Mesodermal cell (in vitro differentiated cells): ENCODE measurements around the gene ABCA12.

Experiments used
- H3K27ac ChIP-seq: 2 replicates; pipeline ENCODE4 v1.7.0; 2013; ENCODE audit warnings: mild to moderate bottlenecking, low read depth, low read length, moderate library complexity; ENCODE audit not compliant: severe bottlenecking
- H3K36me3 ChIP-seq: 2 replicates; pipeline ENCODE4 v1.7.1; 2013; ENCODE audit warnings: mild to moderate bottlenecking, low read length, moderate library complexity; ENCODE audit not compliant: control insufficient read depth, insufficient read depth
- H3K4me1 ChIP-seq: one replicate; pipeline ENCODE4 v1.7.1; 2013; ENCODE audit warnings: mild to moderate bottlenecking, low read length; ENCODE audit not compliant: insufficient read depth, control insufficient read depth, poor library complexity, severe bottlenecking
- H3K4me3 ChIP-seq: 2 replicates; pipeline ENCODE4 v1.7.0; 2013; ENCODE audit warnings: low read length, control low read depth, mild to moderate bottlenecking; ENCODE audit not compliant: insufficient read depth, poor library complexity, severe bottlenecking; ENCODE audit errors: extremely low read depth
- H3K9me3 ChIP-seq: 2 replicates; pipeline ENCODE4 v1.7.1; 2013; ENCODE audit warnings: mild to moderate bottlenecking, low read length, moderate library complexity; ENCODE audit not compliant: control insufficient read depth
- WGBS, 2 experiments: methylation state at CpG; one replicate each; pipeline ENCODE4 v1.1.5; 2013; ENCODE audit warnings: missing lambda C conversion rate in 2 of 2; ENCODE audit not compliant: insufficient coverage in 2 of 2; 5-methylcytosine and 5-hydroxymethylcytosine counted together

The ABCA12 gene

DNA sequence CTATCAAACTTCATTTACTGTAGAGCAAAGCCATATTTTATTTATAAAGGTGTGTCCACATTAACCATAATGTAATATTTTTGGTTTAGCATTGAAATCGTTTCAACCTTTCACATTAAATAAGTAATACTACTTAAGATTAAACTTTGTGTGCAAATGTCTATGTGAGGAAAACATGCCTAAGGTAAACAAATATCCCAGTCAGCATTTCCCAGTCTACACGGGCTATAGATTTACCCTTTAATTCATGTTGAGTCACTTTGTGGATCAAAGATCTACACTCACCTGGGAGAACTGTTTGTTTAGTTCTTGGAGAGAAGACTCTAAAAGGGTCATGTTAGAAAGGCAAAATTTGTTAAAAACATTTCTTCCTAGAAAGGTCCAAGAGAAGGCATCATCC is 89.1 kb downstream of the ABCA12 start:
- no peaks in the 10 kb centered on the region for H3K36me3 ChIP-seq
- no peaks in the 10 kb centered on the region for H3K9me3 ChIP-seq
- no peaks in the 10 kb centered on the region for H3K4me1 ChIP-seq
- no peak overlapping the region for H3K4me3 ChIP-seq
- no CpG with 5 or more reads among the region's 2 CpGs for WGBS, 2 experiments
- H3K27ac ChIP-seq, result no peak overlapping the region

- no peak overlapping the region for H3K4me3 ChIP-seq
- 88 to 90% methylated on average over 1 of the region's 3 CpGs for WGBS, 2 experiments
- no peaks in the 10 kb centered on the region for H3K4me1 ChIP-seq
- H3K27ac ChIP-seq, result no peak overlapping the region
- no peaks in the 10 kb centered on the region for H3K36me3 ChIP-seq
- no peaks in the 10 kb centered on the region for H3K9me3 ChIP-seq
These were observed 100.0 kb downstream of the ABCA12 start for GRCh38 chr2:215038421-215038820.

DNA sequence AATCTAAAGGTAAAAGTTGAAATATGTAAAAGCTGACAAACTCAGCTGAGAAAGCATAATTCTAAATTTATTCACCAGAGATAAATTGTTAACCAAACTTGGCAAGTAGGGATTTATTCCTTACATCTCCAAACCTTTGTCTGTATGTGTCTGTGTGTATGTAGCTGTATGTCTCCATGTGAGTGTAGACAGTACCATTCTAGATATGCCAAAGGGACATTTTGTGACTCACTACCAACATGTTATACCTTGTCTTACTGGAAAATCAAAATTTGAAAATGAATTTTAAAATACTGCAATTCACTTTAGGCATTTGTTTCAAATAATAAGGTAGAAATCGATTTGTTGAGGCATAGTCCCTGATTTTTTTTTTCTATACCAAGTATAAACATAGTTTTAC is 102.1 kb downstream of the ABCA12 start:
- Histone ChIP-seq H3K4me3 (no peak overlapping the region), H3K4me1 (no peaks in the 10 kb centered on the region), H3K9me3 (no peaks in the 10 kb centered on the region), H3K27ac (no peak overlapping the region), H3K36me3 (no peaks in the 10 kb centered on the region)
- WGBS, 2 experiments, result no CpG with 5 or more reads among the region's 1 CpG

GRCh38 chr2:215034154-215034553 is 104.3 kb downstream of the ABCA12 start:
- 78 to 91% methylated on average over 3 of the region's 3 CpGs for WGBS, 2 experiments

DNA sequence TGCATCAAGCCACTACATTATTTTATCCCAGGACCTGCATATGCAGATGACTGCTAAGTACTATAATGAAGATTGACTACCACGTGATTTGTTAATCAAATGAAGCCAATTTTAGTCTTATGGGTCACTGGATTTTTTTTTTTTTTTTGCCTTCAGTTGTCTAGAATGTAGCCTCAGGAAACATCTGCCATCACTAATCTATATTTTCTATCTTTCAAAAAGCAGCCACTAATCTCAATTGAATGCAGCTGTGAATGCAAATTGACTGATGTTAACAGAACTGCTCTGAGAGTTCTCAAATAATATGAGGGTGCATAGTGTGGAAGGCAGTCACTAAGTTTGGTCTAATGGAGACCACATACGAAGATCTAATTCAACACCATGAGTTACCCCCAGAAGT is 106.3 kb downstream of the ABCA12 start:
- Histone ChIP-seq H3K27ac (no peak overlapping the region), H3K4me3 (no peak overlapping the region), H3K4me1 (no peaks in the 10 kb centered on the region), H3K36me3 (no peaks in the 10 kb centered on the region), H3K9me3 (no peaks in the 10 kb centered on the region)
- WGBS, 2 experiments, result no CpG with 5 or more reads among the region's 2 CpGs

More at GRCh38 chr2:215034154-215034553, 104.3 kb downstream of the ABCA12 start:
- Histone ChIP-seq H3K4me1 (no peaks in the 10 kb centered on the region), H3K4me3 (no peak overlapping the region), H3K27ac (no peak overlapping the region), H3K36me3 (no peaks in the 10 kb centered on the region), H3K9me3 (no peaks in the 10 kb centered on the region)

DNA sequence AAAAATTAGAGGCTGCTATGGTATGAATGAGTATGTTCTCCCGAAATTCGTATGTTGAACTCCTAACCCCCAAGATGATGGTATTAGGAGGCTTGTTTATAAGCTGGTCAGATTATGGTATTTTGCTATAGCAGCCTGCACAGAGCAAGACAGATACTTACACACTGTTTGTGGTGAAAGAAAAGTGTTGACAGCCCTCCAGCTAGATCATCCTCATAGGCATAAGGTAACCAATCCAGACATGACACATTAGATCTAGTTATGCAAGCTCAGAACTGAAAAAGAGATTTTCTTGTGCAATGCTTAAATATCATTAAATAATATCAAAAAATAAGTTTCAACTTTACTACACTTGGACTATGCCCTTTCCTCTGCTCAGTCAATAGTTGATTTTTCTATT is 107.1 kb downstream of the ABCA12 start:
- WGBS, 2 experiments, result 79 to 80% methylated on average over 2 of the region's 2 CpGs
- no peak overlapping the region for H3K4me3 ChIP-seq
- H3K36me3 ChIP-seq, result no peaks in the 10 kb centered on the region
- no peaks in the 10 kb centered on the region for H3K4me1 ChIP-seq
- H3K27ac ChIP-seq, result no peak overlapping the region
- no peaks in the 10 kb centered on the region for H3K9me3 ChIP-seq

DNA sequence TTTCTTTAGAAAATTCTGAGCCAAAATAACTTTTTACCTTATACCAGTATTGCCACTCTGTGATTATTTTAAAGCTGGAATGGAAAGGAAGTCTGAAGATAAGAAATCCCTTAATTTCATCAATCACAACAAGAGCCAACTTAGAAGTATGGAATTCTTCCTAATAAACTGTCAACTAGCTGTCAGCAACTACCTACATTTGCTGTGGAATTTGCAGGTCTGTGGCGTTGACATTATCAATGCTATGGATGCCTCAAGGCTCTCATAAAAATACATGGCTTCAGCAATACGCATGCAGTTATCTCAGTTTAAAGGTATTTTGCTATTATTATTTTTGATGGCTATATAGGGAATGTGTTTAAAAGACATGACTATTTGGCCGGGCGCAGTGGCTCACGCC is 108.5 kb downstream of the ABCA12 start:
- Histone ChIP-seq H3K36me3 (no peaks in the 10 kb centered on the region), H3K4me1 (no peaks in the 10 kb centered on the region), H3K27ac (no peak overlapping the region), H3K4me3 (no peak overlapping the region), H3K9me3 (no peaks in the 10 kb centered on the region)
- 95 to 97% methylated on average over 4 to 5 of the region's 5 CpGs for WGBS, 2 experiments

- Histone ChIP-seq H3K4me3 (no peak overlapping the region), H3K4me1 (no peaks in the 10 kb centered on the region), H3K27ac (no peak overlapping the region), H3K36me3 (no peaks in the 10 kb centered on the region), H3K9me3 (no peaks in the 10 kb centered on the region)
- no CpG with 5 or more reads among the region's 1 CpG for WGBS, 2 experiments
These were observed 110.2 kb downstream of the ABCA12 start for GRCh38 chr2:215028231-215028630.

- no peak overlapping the region for H3K27ac ChIP-seq
- no peaks in the 10 kb centered on the region for H3K9me3 ChIP-seq
- no CpG with 5 or more reads among the region's 2 CpGs for WGBS, 2 experiments
- H3K4me1 ChIP-seq, result no peaks in the 10 kb centered on the region
- no peaks in the 10 kb centered on the region for H3K36me3 ChIP-seq
- no peak overlapping the region for H3K4me3 ChIP-seq
These were observed 110.6 kb downstream of the ABCA12 start for GRCh38 chr2:215027779-215028178.

GRCh38 chr2:215022910-215023309 is 115.5 kb downstream of the ABCA12 start:
- Histone ChIP-seq H3K27ac (no peak overlapping the region), H3K4me1 (no peaks in the 10 kb centered on the region), H3K4me3 (no peak overlapping the region), H3K36me3 (no peaks in the 10 kb centered on the region), H3K9me3 (no peaks in the 10 kb centered on the region)
- WGBS, 2 experiments, result 89 to 100% methylated on average over 1 to 2 of the region's 2 CpGs

- no peak overlapping the region for H3K4me3 ChIP-seq
- H3K4me1 ChIP-seq, result no peaks in the 10 kb centered on the region
- no peaks in the 10 kb centered on the region for H3K9me3 ChIP-seq
- H3K36me3 ChIP-seq, result no peaks in the 10 kb centered on the region
- 28 to 30% methylated on average over 2 to 3 of the region's 3 CpGs for WGBS, 2 experiments
- H3K27ac ChIP-seq, result no peak overlapping the region
These were observed 116.0 kb downstream of the ABCA12 start for GRCh38 chr2:215022418-215022817.
